GM12891 (cell line): ENCODE results near the gene VCPKMT.

Experiments
- POLR2A ChIP-seq: IDR thresholded peaks from 2 replicates; pipeline ENCODE4 v1.6.1; 2011; ENCODE audit warnings: low read depth, low read length, control low read depth
- POLR2AphosphoS5 ChIP-seq: IDR thresholded peaks from 2 replicates; pipeline ENCODE4 v1.6.1; 2011; ENCODE audit warnings: low read depth, low read length, control low read depth
- SPI1 ChIP-seq: IDR thresholded peaks from 2 replicates; pipeline ENCODE4 v1.6.1; 2011; ENCODE audit warnings: low read depth, low read length, control low read depth
- TAF1 ChIP-seq: IDR thresholded peaks from 2 replicates; pipeline ENCODE4 v1.6.1; 2011; ENCODE audit warnings: low read depth, low read length, control low read depth

GRCh38 chr14:50156111-50156510, 39.7 kb upstream of the VCPKMT start:
- TF ChIP-seq TAF1 (no peak), POLR2A (no peak), POLR2AphosphoS5 (no peak), SPI1 (no peak)
